HCT116 (cell line): ENCODE measurements around the gene CEBPB. TPM values are rescaled to one million over a fixed set of nuclear protein-coding genes. Genes with fewer than 3 reads are reported as not detected.

Source experiments
- ATAC-seq: fragments of 200-7000 bp; cut with Tn5 transposase; 2 replicates; pipeline ENCODE4 v1.9.1; 2020; ENCODE audit warnings: mild to moderate bottlenecking, moderate library complexity
- BruUV-seq: library from RNA; stranded (reverse); fragments of 400-500 nt; replicated peaks from 2 replicates; lab custom pipeline; 2021; lab: Mats Ljungman, UMichigan
- CTCF ChIA-PET: fragments of 300-600 bp; sonication (Branson Sonifier 250); formaldehyde crosslinking; loops from one replicate; lab custom pipeline; 2021; ENCODE audit warnings: antibody characterized with exemption; lab: Charles Lee
- POLR2A ChIA-PET: fragments of 300-600, 350-600 bp; sonication (Branson Sonifier 250); formaldehyde crosslinking; loops from one replicate; lab custom pipeline; 2021; ENCODE audit warnings: antibody characterized with exemption; lab: Charles Lee
- RAD21 ChIA-PET, 2 experiments: fragments of 300-600 bp; sonication (Branson Sonifier 250); formaldehyde crosslinking; loops; one replicate each; lab custom pipeline; 2023; ENCODE audit warnings: low total read pairs in 2 of 2; ENCODE audit not compliant: uncharacterized antibody in 2 of 2, unreplicated experiment in 2 of 2, low non-redundant PET in 1 of 2; lab: Charles Lee
- DNase-seq: peaks from one replicate; pipeline ENCODE4 v3.0.0-alpha.2; 2010; ENCODE audit warnings: low read depth, low spot score
- H2AFZ ChIP-seq: fragments of 200-600 bp; shearing (Covaris generic), sonication (generic); 2 replicates; pipeline ENCODE4 v1.6.1; 2017; ENCODE audit warnings: low read depth, mixed run types, mixed read lengths, antibody characterized with exemption, low read length; ENCODE audit not compliant: poor library complexity, severe bottlenecking
- H3K27ac ChIP-seq: 2 replicates; pipeline ENCODE4 v1.5.1; 2012; ENCODE audit warnings: low read depth, low read length
- H3K27me3 ChIP-seq: fragments of 200-600 bp; sonication (generic); 2 replicates; pipeline ENCODE4 v1.6.1; 2016; ENCODE audit warnings: mixed run types, low read length, mixed read lengths; ENCODE audit not compliant: insufficient read depth
- H3K36me3 ChIP-seq, 2 experiments: fragments of 200-500 bp in 1 of 2; fragments of 200-600 bp in 1 of 2; sonication (Bioruptor generic) in 1 of 2; sonication (generic) in 1 of 2; 2 replicates each; pipeline versions ENCODE4 v1.5.1 to v1.6.1; 2014 to 2016; ENCODE audit warnings: low read length in 2 of 2, inconsistent platforms in 1 of 2, mixed read lengths in 1 of 2, mixed run types in 1 of 2; ENCODE audit not compliant: insufficient read depth in 2 of 2, control insufficient read depth in 1 of 2
- H3K4me1 ChIP-seq, 2 experiments: fragments of 200-600 bp in 1 of 2; sonication (generic) in 1 of 2; 2 replicates each; pipeline versions ENCODE4 v1.5.1 to v1.6.1; 2012 to 2017; ENCODE audit warnings: low read length in 2 of 2, inconsistent platforms in 1 of 2, mild to moderate bottlenecking in 1 of 2, mixed read lengths in 1 of 2, mixed run types in 1 of 2, moderate library complexity in 1 of 2; ENCODE audit not compliant: insufficient read depth in 2 of 2, control insufficient read depth in 1 of 2
- H3K4me2 ChIP-seq: fragments of 200-600 bp; sonication (generic); 2 replicates; pipeline ENCODE4 v1.6.1; 2017; ENCODE audit warnings: mixed run types, low read length, mixed read lengths
- H3K4me3 ChIP-seq, 2 experiments: fragments of 200-600 bp in 1 of 2; sonication (generic) in 1 of 2; replicated peaks in 1 of 2; 2 replicates each; pipeline ENCODE4 v1.5.1; 2011 to 2016; ENCODE audit warnings: low read length in 2 of 2, control low read depth in 1 of 2, low read depth in 1 of 2, mild to moderate bottlenecking in 1 of 2, mixed read lengths in 1 of 2, mixed run types in 1 of 2
- H3K79me2 ChIP-seq: fragments of 200-600 bp; sonication (generic); 2 replicates; pipeline ENCODE4 v1.6.1; 2017; ENCODE audit warnings: mild to moderate bottlenecking, mixed run types, low read length, moderate library complexity, mixed read lengths; ENCODE audit not compliant: insufficient read depth
- H3K9ac ChIP-seq: fragments of 200-600 bp; sonication (generic); 2 replicates; pipeline ENCODE4 v1.6.1; 2016; ENCODE audit warnings: low read length, mixed read lengths
- H3K9me2 ChIP-seq: fragments of 200-600 bp; sonication (generic), shearing (Covaris generic); 2 replicates; pipeline ENCODE4 v1.6.1; 2017; ENCODE audit warnings: mixed run types, mild to moderate bottlenecking, moderate library complexity; ENCODE audit not compliant: insufficient read depth
- H3K9me3 ChIP-seq, 2 experiments: fragments of 200-500 bp in 1 of 2; fragments of 200-600 bp in 1 of 2; sonication (Bioruptor generic) in 1 of 2; sonication (generic) in 1 of 2; 2 replicates each; pipeline ENCODE4 v1.6.1; 2014 to 2017; ENCODE audit warnings: low read length in 2 of 2, mixed read lengths in 2 of 2, inconsistent platforms in 1 of 2, low read depth in 1 of 2, mild to moderate bottlenecking in 1 of 2, mixed run types in 1 of 2, moderate library complexity in 1 of 2; ENCODE audit not compliant: control insufficient read depth in 1 of 2, insufficient read depth in 1 of 2
- H4K20me1 ChIP-seq: fragments of 200-600 bp; sonication (generic), shearing (Covaris generic); 2 replicates; pipeline ENCODE4 v1.6.1; 2017; ENCODE audit warnings: mixed run types, mild to moderate bottlenecking, moderate library complexity; ENCODE audit not compliant: insufficient read depth
- CEBPB ChIP-seq: IDR thresholded peaks from 2 replicates; pipeline ENCODE4 v1.6.1; 2012; ENCODE audit warnings: low read depth
- CTCF ChIP-seq, 3 experiments: fragments of 200-600 bp in 1 of 3; sonication (generic) in 1 of 3; IDR thresholded peaks in 2 of 3; conservative IDR thresholded peaks in 1 of 3; 2 replicates each; pipeline ENCODE4 v1.5.1; 2012 to 2017; ENCODE audit warnings: low read depth in 2 of 3, low read length in 2 of 3, antibody characterized with exemption in 1 of 3, borderline replicate concordance in 1 of 3, control low read depth in 1 of 3, mild to moderate bottlenecking in 1 of 3, mixed read lengths in 1 of 3, mixed run types in 1 of 3, moderate library complexity in 1 of 3; ENCODE audit not compliant: insufficient read depth in 1 of 3
- EGR1 ChIP-seq: IDR thresholded peaks from 2 replicates; pipeline ENCODE4 v1.6.1; 2012; ENCODE audit warnings: low read depth
- EZH2 ChIP-seq: fragments of 200-600 bp; sonication (generic); IDR thresholded peaks from 2 replicates; pipeline ENCODE4 v1.6.1; 2017; ENCODE audit warnings: antibody characterized with exemption, mixed run types
- EZH2phosphoT487 ChIP-seq: fragments of 200-600 bp; IDR thresholded peaks from 2 replicates; pipeline ENCODE4 v1.6.1; 2018; ENCODE audit warnings: antibody characterized with exemption, borderline replicate concordance
- FOSL1 ChIP-seq: IDR thresholded peaks from 2 replicates; pipeline ENCODE4 v1.6.1; 2012; ENCODE audit warnings: low read depth
- JUND ChIP-seq: IDR thresholded peaks from 2 replicates; pipeline ENCODE4 v1.6.1; 2012
- MAX ChIP-seq: IDR thresholded peaks from 2 replicates; pipeline ENCODE4 v1.6.1; 2012
- POLR2A ChIP-seq: IDR thresholded peaks from 2 replicates; pipeline ENCODE4 v1.7.0; 2011; ENCODE audit warnings: borderline replicate concordance; ENCODE audit not compliant: insufficient read depth, insufficient read length; ENCODE audit errors: extremely low read depth
- POLR2AphosphoS5 ChIP-seq: IDR thresholded peaks from 2 replicates; pipeline ENCODE4 v1.6.1; 2011; ENCODE audit warnings: mild to moderate bottlenecking, low read depth, low read length, moderate library complexity
- REST ChIP-seq: IDR thresholded peaks from 2 replicates; pipeline ENCODE4 v1.6.1; 2012; ENCODE audit warnings: low read depth
- SRF ChIP-seq: IDR thresholded peaks from 2 replicates; pipeline ENCODE4 v1.6.1; 2012; ENCODE audit warnings: low read depth
- YY1 ChIP-seq: IDR thresholded peaks from 2 replicates; pipeline ENCODE4 v1.6.1; 2011; ENCODE audit warnings: low read length, low read depth, moderate library complexity, mild to moderate bottlenecking; ENCODE audit not compliant: insufficient replicate concordance; ENCODE audit errors: extremely low read depth
- ZBTB33 ChIP-seq: IDR thresholded peaks from 2 replicates; pipeline ENCODE4 v1.6.1; 2011; ENCODE audit warnings: mild to moderate bottlenecking, low read length, moderate library complexity; ENCODE audit not compliant: insufficient replicate concordance; ENCODE audit errors: extremely low read depth
- ZFX ChIP-seq: fragments of 450-650 bp; IDR thresholded peaks from 2 replicates; pipeline ENCODE4 v1.6.1; 2017
- ZNF274 ChIP-seq: fragments of 200-500 bp; sonication (Bioruptor generic); IDR thresholded peaks from 2 replicates; pipeline ENCODE4 v1.6.1; 2014; ENCODE audit warnings: mild to moderate bottlenecking, low read depth, low read length, inconsistent platforms
- intact Hi-C: fragments of 100-400 bp; cut with micrococcal nuclease; formaldehyde crosslinking; loops from 2 replicates; pipeline ENCODE4 v1.10.0; 2022
- total RNA-seq: library from RNA; stranded (reverse); gene quantifications from one replicate; pipeline ENCODE4 v1.2.1, GENCODE V29; 2021; ENCODE audit not compliant: unreplicated experiment
- TF ChIP-seq, protein P1 (sequence below): IDR thresholded peaks from 2 replicates; pipeline ENCODE4 v1.6.1; 2012

The CEBPB gene
- total RNA-seq, 1 experiment from 2014 or later, result 113 TPM

DNA sequence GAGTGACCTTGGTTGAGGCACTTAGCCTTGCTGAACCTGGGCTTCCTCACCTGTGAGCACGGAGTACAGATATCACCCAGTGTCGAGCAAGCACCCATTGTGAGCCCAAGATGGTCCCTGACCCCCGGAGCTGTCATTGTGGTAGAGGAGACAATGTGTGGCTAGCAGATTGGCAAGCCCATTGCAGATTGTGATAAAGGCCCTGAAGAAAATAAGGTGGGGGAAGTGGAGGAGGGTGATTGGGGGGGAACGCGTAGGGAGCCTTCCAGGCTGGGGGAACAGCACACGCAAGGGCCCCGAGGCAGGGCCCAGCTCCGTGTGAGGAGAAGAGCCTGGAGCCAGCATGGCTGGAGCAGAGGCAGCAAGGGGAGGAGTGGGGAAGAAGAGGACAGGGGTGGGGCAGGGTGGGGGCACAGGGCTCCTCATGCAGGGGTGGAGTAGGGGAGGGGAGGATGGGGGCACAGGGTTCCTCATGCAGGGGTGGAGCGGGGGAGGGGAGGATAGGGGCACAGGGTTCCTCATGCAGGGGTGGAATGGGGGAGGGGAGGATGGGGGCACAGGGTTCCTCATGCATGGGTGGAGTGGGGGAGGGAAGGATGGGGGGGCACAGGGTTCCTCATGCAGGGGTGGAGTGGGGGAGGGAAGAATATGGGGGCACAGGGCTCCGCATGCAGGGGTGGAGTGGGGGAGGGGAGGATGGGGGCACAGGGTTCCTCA is 7.0 kb downstream of the CEBPB start:
- ATAC-seq, result no peak
- no peaks in the 10 kb centered on the region for H3K9me3 ChIP-seq
- no peaks in the 10 kb centered on the region for H3K9me2 ChIP-seq
- no peak overlapping the region for H3K9ac ChIP-seq
- no peak overlapping the region for H2AFZ ChIP-seq
- H3K4me1 ChIP-seq, result peaks cover 11 to 17% of the 10 kb centered on the region in 2 experiments
- peaks cover 14% of the 10 kb centered on the region for H3K79me2 ChIP-seq
- H4K20me1 ChIP-seq, result peaks cover 5% of the 10 kb centered on the region; the same call in 1 of the 2 replicates
- H3K27me3 ChIP-seq, result no peaks in the 10 kb centered on the region
- H3K4me3 ChIP-seq, result no peak overlapping the region
- H3K27ac ChIP-seq, result no peak overlapping the region
- CTCF ChIA-PET, result no interaction called here
- no peak for TF ChIP-seq MAX
- no peak for TF ChIP-seq CTCF (IDR thresholded peaks at IDR 0.05 in 2 of 3, conservative IDR thresholded peaks at IDR 0.05 in 1 of 3; ENCODE audit: borderline replicate concordance in 1 of 3, insufficient read depth in 1 of 3, low read depth in 2 of 3, low read length in 2 of 3)
- TF ChIP-seq, protein P1, sequence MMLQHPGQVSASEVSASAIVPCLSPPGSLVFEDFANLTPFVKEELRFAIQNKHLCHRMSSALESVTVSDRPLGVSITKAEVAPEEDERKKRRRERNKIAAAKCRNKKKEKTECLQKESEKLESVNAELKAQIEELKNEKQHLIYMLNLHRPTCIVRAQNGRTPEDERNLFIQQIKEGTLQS, result no peak
- no peak for TF ChIP-seq YY1
- TF ChIP-seq POLR2AphosphoS5, result no peak
- TF ChIP-seq CEBPB, result no peak
- no peak for TF ChIP-seq FOSL1
- no peak for TF ChIP-seq ZNF274
- no peak for TF ChIP-seq POLR2A
- TF ChIP-seq ZFX, result no peak
- no peak for TF ChIP-seq SRF
- TF ChIP-seq REST, result no peak
- TF ChIP-seq EGR1, result no peak
- TF ChIP-seq EZH2, result no peak
- TF ChIP-seq JUND, result no peak
- TF ChIP-seq EZH2phosphoT487, result no peak
- no peak for TF ChIP-seq ZBTB33
- TF ChIP-seq, all 23 proteins: peak for 0
- no TSS peak for BruUV-seq
- intact Hi-C loops, result no loop called here
- Histone ChIP-seq H3K36me3 (peaks cover 0 to 4% of the 10 kb centered on the region in 2 experiments; a peak in 1 of 4 replicates), H3K4me2 (no peak overlapping the region)
- DNase-seq, result no peak
- POLR2A ChIA-PET, result interaction anchor here (0.5 to 0.6 kb wide), 2 partner anchors 44 to 253 kb away, joined by 3 to 5 read pairs; no protein-coding TSS in a partner anchor
- RAD21 ChIA-PET, result no interaction called here
